GM19035 (cell line): Measurements from ENCODE around the gene GLRA2.
A peak's percentile ranks its signal among the peaks of the same experiment; 100 is the strongest.

Experiments used
- ATAC-seq: cut with Tn5 transposase; IDR thresholded peaks from one replicate; pipeline ENCODE4 v1.9.1; 2021; ENCODE audit not compliant: unreplicated experiment

GLRA2 gene

DNA sequence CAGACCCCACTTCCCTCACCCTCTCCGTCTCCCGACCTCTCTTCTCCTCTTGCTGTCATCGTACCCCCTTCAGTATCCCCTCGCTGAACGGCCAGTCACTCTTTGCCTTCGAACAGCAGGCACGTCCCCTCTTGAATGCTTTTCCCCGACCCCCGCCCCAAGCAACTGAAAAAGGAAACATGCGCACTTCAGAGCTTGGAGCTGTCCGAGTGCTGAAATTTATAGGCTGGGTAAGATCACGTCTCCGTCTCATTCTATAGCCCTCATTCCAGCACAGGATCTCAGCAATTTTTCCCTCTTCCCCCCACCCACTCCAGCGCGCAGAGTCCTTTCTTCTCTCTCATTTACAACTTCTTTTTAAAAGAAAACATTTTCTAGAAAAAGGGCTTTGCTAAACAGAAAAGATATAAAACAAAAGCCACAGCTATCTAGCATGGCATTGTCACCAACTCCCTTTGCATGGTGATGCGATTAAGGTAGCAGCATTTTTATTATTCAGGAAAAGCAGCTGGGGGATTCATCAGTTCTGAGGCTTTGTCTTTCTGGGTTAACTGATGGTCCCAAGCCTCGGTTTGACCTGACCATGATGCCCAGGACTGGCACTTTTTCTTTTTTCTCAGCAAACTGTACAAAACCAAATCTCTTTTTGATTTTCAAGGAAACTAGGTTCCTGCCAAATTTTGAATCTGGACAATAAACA is at the start of gene GLRA2:
Gene GLRA2 (plus strand): TSS at position 247 of the 700 bp plus-strand sequence. CDS start 522 bp downstream, outside the sequence.
- ATAC-seq = no peak

DNA sequence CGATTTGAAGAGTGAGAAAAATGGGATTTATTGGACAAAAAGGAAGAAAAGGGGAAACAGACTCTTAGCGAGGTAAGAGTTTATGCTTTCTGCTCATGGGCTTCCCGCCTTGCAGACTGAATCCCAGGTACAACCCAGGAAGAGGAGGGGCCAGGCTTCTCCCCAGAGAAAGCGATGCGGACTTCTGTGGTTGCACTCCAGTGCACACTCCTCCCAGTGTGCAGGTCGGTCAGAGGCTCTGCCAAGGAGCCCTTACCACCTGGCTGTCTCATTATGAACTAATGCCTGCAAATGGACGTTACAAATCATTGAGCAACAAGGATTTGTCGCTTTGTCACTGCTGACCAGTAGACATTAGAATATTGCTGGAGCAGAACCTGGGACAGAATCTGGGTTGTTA is 39.9 kb upstream of the GLRA2 start:
- no peak for ATAC-seq

DNA sequence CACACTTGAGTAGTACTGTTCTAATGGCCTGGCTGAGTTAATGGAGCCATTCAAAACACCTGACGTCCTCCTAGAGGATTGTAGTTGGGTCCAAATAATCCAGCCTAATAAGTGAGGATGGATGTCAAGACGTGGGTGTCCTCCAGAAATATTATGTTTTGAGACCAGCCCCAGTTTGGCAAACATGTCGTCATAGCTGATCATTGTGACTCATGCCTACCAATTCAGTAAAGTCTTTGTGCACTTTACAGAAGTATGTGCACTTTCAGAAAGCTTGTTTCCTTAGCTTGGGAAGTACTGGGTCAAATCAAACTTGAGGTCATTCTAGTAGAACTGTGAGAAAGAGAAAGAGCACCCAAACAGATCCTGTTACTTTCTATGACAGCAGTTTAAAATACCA is 37.6 kb upstream of the GLRA2 start:
- ATAC-seq = no peak

DNA sequence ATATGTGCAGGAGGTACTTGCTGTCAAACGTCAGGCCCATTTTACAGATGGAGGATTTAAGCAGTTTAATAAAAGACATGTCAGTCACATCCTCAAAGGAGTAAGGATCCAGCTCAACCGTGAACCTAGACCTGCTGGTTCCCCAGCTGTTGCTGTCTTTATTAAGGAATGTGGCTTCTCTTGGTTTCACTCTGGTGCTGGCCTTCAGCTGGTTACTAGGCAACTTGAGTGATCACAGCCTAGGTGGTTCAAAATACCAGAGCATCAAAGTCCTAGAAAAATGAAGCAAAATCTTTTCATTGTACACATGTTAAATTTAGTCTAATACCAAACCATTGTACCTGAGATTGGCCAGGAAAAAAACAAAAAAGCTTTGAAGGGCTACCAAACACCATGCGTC is 32.7 kb upstream of the GLRA2 start:
- peak; percentile 52 for ATAC-seq

DNA sequence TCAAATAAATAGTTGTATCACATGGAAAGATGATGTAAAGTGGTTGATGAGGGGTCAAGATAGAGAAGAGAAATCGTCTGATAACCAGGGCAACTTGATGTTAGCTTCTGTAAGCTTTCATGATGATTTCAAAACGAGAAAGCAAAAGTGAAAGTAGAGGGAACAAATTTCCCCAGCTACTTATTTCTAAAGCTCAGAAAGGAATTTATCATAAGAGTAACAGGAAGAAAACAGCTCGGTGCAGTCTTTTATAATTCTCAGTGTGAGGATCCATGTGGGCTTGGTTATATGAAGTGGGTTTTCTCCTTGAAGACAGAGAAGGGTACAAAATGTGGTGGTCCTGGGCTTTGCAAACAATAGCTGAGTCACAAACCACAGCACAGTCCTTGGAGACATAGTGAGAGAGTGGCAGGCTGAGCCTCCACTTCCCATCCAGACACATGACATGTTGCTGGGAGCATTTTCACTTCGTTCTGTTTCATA is 32.1 kb upstream of the GLRA2 start:
- ATAC-seq = peak; percentile 66

DNA sequence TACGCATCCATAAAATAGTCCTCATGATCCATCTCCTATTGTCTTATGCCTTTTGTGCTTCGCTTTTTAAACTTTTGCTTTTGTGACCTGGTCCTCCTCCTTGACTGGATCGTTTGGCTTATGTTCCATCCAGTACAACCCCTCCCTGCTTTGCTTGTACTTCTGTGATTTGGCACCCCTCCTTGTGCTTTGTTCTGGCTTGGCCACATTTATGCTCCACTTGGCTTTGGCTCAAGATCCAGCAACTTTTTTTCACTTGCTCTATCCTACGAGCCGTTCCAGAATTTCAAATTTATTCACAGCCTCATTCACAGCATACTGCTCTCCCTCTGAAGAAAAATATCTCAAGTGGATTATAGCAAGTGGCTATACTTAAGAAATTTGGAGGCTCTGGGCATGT is 28.0 kb upstream of the GLRA2 start:
- no peak for ATAC-seq

DNA sequence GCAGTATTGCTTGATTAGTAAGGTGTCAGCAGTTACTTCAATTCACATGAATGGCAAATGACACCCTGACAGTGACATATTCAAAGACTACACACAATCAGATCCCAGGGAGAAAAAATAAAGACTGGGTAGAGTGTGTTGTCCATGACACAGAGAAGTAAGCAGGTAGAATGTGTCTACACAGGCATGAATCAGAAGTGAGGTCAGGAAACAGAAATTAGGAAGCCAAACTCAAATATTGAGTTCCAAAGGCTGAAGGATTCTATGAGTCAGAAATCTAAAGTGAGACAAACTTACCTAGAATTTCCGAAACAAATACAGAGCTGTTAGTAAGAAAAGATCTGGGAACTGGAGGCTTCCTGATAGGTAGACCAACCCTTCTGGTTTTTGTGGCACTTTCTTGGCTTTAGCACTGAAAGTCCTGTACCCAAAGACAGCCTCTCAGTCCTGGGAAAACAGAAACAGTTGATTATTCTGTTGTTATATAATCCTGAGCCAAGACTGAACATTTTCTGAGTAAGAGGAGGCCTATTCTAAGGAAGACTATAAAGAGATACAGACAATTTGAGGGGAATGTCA is 24.3 kb upstream of the GLRA2 start:
- ATAC-seq = no peak

DNA sequence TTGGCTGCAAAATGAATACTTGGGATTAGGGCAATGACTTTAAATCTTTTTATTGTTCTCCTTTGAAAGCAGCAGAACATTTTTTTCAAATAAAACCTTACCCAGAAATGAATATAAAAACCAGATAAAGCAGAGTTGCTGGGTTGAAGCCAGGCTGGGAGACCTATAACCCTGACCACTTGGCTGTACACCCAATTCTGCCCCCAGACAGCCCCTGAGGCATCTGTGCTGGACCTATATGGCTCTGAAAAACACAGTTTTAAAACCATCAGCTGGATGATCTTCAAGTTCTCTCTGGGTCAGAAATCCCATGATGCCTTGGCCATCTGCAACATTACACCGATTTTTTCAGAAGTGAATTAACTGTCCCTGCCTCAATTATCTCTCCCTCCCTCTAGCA is 23.7 kb upstream of the GLRA2 start:
- ATAC-seq = no peak

DNA sequence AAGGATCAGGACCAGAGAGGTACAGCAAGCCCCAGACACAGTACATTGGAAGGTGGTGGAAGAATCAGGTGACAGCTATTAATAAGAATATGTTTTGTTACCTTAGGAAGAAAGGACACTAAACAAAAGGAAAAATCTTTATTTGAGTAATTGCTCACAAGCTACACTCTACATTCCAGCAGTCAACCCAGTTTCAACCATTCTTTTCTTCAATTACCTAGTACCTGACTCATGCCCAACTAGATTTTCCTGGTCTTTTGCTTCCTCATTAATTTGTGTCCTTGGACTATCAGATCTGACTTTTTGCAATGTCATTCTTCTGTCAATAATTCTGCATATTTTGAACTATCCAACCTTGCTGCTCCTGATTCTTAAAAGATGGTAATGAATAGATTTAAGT is 22.5 kb upstream of the GLRA2 start:
- ATAC-seq = no peak

DNA sequence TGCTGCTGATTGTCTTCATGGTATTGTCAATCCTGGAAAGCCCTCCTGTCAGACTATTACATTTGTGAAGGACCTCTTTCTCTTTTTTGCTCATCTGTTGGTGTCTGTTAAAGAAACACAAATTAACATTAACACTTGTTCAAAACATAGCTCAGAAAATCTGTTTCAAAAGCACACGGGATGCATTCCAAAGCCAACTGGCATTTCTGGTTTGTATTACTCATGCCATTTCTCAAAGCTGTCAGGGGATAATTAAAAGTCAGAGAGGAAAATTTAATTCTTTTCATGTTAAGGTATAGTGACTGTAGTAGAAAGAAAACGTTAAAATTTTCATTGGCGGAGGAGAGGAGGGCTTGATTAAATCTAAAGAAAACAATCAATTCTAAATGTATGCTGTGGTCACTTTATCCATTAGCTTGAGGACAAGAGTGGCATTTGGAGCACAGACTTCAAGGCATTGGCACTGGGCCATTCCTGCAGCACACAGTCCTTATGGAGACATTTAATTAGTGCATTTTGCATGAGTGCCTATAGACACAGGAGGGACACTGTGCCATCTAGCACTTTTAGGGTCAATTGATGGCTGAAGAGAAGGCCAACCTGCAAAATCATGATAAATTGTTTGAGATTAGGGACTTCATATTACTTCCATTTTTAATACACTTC is 21.2 kb upstream of the GLRA2 start:
- ATAC-seq = no peak

DNA sequence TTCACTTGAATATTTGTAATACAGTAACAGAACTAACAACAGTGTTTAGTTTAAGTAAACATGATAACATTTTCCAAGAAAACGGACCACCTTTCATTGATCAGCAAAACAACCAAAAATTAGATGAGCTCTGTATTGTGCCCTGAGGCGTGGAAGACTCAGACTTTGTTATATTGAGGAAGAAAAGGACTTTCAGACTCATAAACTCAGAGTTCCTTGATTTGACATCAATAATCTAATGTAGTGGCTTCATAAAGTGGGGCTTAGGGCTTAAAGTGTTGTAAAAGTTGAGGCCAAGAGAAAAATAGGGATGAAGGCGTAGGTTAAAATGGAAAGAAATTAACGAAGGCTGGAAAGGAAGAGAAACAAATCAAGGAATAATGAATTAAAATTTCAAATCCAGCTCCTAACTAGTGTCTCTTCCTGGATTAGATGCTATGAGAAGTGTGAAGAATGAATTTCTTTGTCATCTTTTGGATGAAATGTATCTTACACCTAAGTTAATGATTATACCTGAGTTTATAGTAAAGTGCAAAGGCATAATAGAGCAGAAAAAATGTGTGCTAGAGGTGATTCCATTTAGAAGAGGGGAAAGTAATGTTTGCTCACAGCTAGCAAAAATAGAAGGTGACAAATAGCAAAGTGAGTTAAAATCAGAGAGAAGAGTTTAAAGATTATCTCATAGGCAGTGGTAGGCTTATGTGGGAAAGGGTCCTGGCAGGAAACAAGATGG is 19.8 kb upstream of the GLRA2 start:
- ATAC-seq = no peak

DNA sequence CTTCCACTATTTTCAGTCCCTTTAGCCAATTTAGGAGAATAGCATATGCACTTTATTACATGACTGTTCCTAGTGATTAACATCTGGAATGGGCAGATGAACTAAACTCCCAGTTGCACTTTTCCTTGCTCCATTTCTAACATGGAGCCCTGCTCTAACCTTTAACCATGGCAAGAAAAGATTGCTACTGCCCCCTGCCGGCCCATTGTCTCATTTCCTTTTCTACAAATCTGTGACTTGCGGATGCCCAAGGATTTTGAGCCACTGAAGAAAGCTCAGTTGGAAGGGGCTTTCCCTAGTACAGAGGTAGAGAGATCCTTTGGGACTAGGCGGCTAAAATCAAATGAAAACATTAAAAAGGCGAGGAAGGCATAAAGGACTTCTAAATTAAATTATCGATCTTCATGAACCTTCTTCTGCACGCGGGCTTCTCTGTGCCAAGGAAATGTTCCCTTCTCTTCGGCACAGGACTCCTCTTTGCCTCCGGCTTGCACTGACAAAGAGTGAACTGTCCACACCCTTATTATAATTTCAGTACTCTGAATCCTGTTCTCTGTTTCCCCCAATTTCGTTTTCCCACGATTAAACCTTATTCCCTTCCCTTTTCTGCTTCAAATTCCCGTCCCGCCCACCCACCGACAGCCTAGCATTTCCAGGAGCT is 577 bp upstream of the GLRA2 start:
- ATAC-seq = no peak

DNA sequence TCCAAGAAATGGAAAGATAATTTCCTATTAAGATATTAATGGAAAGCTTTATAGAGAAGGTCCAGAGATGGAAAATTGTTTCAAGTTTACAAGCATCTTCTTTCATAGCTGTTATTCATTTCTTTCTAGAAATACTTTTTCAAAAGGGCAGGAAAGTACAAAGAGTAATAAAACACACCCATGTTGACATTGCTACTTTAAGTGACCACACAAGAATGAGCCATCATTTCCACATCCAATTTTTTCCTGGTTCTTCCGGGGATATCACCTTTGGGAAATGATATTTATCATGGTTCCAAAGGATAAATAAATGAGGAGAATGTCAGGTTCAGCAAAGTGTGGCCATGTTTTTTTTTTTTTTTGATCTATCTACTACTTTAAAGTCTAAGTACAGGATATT is 4.5 kb downstream of the GLRA2 start:
- ATAC-seq = no peak

DNA sequence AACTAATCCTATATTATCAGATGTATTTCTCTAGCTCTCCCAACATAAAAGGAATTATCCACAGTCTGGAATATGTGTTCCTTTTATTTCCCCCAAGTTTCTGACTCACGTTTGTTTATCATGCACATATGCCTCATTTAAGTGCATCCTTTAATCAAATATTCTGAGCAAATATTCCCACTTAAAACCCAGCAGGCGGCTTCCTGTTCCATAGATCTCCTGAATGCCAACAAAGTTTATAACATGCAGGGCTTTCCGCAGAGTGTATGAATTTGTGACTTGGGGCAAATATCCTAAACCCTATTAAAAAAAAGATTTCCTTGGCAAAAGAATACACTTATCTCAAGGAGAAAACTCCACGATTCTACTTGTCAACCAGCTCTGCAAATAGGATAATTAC is 16.9 kb downstream of the GLRA2 start:
- no peak for ATAC-seq

DNA sequence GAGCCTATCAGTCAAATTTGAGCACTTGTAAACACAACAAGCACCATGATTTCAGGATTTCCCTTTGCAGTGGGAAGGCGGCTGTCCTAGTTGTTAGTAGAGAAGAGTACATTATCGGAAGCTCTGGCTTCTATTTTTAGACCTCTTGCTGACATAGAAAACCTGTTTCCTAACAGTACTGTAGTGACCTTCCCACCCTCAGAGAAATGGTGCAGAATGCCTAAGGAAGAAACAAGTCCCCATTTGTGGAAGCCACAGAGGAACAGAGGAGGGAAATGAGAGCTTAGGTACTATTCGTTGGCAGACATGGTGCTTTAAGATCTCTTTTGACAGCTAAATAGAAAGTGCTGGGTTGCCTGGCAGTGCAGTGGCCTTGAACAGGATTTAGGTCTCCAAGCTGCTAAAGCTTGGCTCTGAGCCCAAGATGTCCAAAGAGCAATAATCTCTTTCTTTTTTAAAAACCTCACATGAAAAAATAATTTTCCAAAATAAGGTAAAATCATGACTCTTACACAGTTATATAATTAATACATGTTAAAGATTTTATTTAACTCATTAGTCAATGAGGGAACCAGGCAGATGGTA is 24.9 kb downstream of the GLRA2 start:
- ATAC-seq = no peak

DNA sequence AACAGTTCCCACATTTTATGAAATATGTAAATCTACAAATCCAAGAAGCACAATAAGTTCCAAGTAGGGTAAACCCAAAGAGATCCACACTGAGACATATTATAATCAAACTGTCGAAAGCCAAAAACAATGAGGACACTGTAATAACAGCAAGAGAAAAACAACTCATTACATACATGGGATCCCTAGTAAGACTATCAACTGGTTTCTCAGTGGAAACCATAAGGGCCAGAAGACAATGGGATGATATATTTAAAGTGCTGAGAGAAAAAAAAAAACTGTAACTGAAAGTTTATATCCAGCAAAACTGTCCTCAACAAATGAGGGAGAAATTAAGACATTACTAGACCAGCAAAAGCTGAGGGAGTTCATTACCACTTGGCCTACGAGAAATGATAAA is 34.7 kb downstream of the GLRA2 start:
- ATAC-seq = no peak

DNA sequence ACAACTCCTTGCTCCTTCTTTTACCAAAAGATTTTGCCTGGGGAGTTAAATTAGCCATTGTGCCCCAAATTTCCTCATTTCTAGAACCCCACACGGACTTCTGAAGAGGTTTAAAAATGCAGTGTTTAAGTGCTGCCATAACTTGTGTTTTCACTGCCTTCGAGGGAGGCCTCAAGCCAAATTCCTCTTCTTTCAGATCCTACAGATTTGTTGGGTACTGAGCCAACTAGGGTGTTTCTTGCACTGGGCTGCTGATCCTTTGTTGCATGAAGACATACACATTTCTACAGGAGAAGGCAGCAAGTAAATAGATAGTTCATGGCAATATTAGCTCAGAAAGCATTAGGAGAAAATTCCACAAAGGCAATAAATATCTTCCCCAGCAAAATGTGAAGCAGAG is 43.8 kb downstream of the GLRA2 start:
- no peak for ATAC-seq

DNA sequence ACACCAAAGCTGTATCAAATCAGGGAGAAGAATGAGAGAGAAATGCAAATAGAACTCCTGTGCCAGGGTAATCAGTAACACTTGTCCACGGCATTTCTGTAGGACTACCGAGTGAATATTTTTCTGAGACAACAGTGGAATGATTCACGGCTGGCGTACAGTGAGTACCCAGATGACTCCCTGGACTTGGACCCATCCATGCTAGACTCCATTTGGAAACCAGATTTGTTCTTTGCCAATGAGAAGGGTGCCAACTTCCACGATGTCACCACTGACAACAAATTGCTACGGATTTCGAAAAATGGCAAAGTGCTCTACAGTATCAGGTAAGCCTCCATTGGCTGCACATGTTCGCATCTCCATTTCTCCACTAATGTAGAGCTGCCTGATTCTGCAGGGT is 51.7 kb downstream of the GLRA2 start:
- ATAC-seq = no peak

DNA sequence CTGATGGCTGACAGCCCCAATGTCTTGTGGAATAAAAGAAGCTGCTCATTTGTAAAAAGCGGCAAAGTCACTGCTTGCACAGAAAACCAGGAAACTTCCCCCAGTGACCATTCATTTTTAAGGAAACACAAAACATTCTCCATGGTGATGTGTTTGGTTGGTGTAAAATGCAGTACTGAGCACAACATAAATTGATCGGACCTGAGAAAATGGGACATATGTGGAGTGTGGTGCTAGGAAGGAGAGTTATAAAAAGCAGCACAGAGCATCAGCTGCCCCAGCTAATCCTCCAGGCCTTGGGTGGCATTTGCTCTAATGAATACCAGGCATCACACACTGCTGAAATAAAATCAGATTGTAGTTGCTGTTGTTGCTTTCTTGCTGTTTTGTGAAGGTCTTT is 55.2 kb downstream of the GLRA2 start:
- no peak for ATAC-seq

DNA sequence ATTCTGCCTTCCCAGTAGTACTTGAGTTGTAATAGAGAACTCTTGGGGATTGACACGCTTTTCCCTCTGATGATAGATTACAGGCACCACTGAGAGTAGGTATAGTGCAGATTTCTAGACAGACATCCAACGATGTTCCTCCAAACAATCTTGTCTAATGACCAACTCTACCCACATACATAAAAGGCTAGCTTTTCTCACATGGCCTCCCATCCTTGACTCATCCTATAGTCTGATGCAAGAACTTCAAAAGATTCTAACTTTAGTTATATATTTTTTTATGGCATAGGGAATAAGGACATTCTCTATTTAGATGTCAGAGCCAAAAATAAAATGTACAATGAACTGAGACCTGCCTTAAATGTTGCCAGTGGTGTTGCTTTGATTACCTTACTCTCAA is 60.9 kb downstream of the GLRA2 start:
- ATAC-seq = no peak
